Activated CD4-positive, alpha-beta T cell treated with anti-CD3 and anti-CD28 coated beads, Interleukin-2, Interleukin-4, amounts not matched to agents 100 ng/mL and 50 ng/mL, durations not matched to agents 16 hours and 8 hours (primary cell): Measurements from ENCODE around the gene EPSTI1.
A peak's percentile ranks its signal among the peaks of the same experiment; 100 is the strongest.
"Not testable (repeated sequence)": the region's sequence is repeated elsewhere in the genome, so short reads cannot be mapped to it uniquely, and the experiment has no call there.

Experiments
- DNase-seq: peaks from one replicate; pipeline ENCODE4 v3.0.0-alpha.2; 2020; ENCODE audit warnings: low spot score

Gene EPSTI1

DNA sequence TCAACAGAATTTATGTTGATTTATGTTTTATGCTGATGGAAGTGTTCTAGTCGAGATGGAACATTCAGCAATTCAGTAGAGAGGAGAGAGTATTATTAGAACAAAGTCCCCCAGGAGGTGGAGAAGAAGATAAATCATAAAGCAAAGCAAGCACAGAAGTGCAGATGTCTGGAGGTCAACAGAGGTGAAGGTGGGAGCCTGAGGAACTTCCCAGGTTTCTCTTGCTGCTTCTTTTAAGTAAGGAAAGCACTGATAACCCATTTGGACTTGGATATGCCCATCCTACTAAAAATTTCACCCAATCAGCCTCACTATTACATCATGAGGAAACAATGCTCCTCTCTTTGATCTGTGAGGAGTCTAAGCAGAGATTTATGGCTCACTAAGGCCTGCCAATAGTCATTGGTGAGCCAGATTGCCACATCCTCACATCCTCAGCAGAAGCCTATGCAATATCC lies 98.8 kb downstream of the EPSTI1 start:
- no peak for DNase-seq

DNA sequence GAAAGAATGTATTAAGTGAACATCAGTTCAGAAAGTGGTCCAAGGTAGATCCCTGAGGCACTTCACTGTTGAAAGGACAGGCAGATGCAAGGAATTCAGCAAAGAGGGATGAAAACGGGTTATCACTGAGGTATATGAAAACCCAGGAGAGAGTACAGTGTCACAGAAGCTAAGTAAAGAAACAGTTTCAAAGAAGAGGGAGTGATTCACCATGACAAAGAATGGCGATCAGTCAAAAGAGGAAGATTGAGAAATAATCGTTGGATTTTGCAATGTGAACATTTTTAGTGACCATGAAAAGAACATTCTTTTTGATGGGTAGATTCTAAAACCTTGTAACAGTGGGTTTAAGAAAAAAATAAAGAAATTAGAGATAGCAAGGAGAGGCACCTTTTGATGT lies 99.3 kb downstream of the EPSTI1 start:
- DNase-seq = no peak

DNA sequence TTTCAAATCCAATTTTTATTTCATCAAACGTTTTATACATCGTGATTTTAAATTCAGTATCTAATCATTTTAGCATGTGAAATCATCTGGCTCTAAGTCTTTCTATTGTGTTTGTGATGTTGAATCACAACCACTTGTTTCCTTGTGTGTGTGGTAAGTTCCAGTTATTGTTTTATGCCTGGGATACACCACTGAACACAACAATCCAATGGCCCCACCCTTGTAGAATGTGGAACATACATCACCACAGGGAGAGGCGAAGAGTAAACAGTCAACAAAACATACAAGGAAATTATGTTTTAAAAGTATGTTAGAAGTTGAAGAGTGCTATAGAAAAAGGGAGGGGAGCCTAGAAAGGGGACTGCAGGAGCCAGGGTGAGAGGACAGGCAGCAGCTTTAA lies 100.5 kb downstream of the EPSTI1 start:
- DNase-seq = no peak

DNA sequence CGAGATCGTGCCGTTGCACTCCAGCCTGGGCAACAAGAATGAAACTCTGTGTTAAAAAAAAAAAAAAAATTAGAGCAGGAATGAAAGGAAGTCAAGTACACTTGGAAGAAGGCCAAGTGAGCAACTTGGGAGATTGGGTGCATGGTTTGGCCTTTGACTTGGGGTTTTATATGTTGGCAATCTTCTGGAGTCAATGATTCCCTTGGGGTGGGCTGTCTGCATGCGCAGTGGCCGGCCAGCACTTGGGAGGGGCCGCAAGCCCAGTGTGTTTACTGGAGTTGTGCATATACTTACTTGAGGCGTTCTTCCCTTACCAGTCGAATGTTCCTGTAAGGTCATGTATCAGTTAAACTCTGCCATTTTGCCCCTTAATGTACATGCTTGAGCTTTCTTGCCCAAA lies 106.7 kb downstream of the EPSTI1 start:
- DNase-seq = no peak

DNA sequence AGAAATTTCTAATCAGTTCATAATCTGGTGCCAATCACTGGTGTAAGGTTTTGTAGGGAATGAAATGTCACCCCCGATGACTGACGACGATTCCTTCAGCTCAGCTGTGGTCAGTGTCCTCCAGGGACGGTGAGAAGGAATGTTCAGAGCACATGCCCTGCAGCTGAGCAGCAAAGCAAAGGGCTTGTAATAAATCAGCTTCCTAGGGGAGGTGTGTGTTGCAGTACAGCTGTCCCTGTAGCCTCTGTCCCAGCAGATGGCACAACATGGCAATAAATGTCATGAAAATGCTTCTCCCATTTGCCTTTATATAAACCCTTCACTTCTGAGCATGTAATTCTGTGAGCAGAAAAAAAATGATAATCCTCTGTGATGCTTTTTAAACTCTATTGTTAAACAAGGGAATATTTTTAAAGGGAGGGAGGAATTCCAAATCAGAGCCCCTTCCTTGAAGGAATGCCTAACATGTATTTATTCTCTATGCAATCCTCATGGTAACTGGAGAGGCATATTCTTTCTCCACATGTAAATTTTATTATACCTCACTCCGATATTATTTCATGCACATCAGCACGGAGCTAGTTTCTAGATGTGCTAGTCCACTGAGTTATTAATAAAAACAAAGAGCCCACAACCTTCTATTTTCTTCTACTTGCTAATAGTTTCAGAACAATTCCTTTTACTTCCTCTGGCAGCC lies 108.1 kb downstream of the EPSTI1 start:
- DNase-seq = no peak

DNA sequence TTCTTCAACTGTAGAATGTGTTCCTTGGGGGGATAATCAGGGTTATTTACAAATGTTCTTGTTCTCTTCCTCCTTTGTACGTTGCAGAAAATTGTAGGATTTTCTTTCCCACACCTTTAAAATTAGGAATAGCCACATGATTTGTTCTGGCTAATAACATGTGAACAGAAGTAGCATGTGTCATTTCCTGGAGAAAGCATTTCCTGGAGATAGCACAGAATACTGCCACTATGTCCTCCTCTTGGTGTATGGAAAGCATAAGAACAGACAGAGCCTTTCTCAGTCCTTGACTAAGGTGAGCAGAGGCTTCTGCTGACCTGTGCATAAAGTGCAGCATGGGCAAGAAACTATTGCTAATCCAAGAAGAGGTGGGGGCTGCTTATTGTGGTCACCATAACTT lies 108.9 kb downstream of the EPSTI1 start:
- DNase-seq = no peak

DNA sequence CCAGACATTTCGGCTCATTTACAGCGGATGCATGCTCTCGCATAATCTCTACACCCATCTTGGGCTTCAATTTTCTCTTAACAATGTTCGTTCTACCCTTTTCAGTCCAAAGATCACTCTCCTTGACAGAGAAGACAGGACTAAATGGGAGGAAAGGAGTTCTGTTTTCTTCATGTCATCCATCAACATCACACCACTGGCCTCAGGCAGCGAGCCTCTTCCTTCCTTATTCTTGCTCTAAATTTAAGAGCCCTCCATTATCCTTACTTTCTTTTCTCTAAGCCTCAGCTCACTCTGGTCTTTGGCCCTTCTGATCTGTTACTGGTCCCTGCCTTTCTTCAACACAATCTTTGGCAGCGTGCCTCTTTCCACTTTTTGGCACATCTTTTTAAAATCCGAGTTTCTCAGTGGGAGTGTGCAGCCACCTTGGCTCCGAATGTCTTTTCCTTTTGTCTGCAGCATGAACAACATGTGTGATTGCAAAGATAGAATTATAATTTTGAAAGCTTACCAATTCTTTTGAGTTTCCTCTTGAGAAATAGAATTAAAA lies 111.9 kb downstream of the EPSTI1 start:
- no peak for DNase-seq

DNA sequence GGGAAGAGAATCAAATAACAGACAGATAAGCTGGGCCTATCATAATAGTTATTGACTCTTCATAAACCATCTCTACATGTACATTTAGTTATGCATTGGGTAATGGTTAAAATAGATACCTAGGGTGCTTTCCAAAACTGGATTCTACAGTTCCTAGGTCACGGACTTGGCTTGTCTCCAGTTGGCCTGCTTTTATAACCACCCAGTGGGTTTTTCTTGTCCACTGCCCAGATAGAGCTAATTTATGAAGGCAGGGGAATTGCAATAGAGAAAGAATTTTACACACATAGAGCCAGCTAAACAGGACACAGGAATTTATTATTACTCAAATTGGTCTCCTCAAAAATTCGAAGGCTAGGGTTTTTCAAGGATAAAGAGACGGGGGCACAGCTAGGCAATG lies 113.3 kb downstream of the EPSTI1 start:
- DNase-seq = no peak

DNA sequence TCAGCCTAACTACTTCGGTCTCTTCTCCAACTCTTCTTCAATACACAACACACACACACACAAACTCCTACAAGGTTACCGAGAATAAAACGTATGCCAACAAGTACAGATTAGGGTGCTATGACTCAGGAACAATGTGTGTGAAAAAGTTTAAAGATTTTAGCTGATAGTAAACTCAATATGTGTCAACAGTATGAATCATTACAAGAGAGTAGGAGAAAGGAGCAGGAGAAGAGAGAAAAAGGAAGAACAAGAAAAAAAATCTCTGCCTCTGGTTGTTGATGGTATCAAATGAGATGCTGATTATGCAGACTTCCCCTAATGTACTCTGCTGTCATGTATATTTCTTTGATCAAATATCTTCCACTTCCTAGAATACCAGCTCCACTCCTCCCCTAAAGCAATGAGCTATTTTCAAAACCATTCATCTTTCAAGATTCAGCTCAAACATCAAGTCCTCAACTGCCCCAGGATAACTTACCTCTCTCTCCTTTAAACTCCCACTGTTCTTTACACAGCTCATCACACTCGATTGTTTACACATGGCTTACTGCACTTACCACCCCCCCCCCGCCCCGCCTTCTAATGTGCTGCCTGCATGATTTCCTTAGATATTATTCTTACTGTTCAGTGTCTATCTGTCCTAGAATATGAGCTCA lies 115.0 kb downstream of the EPSTI1 start:
- DNase-seq = peak; percentile 39

DNA sequence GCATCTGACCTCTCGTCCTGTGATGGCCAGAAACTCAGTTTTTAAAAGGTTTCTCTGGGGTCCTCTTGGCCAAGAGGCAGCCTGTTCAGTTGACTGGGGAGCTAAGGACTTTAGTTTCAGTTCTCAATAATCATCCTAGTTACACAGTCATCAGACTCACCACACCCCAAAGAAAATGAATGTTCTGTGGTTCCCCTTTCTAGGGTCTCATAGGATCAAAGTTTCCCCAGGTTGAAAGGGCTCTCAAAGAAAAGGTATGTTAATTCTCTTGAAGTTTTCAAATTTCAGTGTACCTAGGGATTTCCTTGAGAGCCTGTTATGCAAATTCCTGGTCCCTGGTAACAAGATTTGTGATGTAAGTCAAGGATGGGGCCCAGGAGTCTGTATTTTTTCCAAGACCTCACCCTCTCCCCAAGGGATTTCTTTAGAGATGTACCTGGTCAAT lies 115.7 kb downstream of the EPSTI1 start:
- peak; percentile 17 for DNase-seq

DNA sequence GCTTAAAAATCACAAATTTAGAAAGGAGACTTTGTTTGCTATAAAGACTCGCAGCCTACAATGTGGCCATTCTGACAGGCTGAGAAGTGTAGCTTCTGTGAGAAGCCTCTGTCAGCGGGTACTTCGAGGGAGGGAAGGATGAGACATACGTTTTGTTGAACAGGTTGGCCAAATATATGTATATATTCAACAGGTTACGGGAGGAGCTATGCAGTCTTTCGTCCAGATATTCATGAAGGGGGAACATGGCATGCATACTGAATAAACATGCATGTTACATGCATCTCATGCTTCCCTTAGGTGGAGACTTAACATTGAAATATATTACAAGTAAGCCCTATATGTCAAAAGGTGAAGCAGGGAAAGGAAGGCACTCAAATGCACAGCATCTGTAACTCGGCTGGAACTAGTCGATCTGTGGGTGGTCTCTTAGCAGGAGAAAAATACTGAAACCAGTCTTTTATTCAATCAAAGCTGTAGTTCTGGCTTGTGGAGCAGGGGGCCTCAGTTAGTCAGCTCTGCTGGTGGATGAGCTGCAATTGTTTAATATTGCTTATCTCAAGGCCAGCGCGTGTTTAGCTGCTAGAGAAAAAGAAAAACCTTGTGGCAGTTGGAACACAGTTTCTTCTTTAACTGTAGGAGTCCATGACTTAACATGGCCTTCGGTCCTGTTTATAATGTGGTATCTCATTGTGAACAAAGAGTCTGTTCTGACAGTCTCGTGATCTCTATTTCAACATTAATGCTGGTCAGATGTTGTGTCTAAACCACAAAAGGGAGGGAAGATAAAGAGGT lies 116.4 kb downstream of the EPSTI1 start:
- no peak for DNase-seq

DNA sequence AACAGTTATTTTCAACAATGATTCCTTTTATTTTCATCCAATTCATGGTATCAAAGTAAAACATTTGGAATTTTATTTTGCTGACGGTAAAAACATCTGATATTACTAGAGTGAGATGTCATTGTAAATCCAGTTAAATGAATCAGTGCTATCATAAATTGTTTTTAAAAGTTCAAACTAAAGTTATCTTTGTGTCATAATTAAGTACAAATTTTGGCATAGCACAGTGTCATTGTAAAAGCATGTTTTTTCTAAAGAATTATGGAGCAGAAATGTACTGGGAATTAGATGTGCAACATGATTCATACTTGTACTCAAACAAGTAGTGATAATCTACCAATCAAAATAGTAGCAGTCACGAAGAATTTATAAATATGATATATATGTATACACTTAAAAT lies 117.8 kb downstream of the EPSTI1 start:
- DNase-seq = no peak

DNA sequence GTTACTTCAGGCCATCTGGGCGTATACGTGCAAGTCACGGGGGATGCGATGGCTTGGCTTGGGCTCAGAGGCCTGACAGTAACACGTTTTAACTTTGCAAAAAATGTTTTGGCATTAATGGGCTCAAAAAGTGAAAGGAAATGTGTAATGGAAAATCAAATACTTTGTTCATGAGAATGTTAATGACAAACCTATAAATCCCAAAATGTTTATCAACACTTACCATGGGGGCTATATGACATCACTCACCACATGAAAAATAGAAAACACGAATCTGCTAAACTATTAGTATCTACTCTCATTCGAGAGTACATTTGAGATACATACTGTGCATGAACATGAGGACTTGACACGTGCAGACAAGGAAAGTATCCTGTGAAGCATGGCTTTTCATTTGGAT lies 119.0 kb downstream of the EPSTI1 start:
- DNase-seq = no peak

DNA sequence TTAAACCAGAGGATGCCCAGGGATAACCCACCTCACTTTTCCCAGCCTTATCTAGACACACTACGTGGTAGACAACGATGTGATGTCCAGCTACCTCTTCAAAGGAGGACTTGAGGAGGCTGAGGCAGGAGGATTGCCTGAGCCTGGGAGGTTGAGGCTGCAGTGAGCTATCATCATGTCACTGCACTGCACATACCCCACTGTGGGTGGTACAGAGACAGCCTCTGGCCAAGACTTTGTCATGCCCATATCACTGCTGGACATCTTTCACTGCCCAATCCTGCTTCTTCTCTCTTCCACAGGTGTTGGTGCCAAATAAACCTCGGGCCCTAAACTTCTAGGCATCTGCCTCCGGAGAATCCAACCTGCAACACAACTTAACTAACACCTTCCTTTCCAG lies 124.8 kb downstream of the EPSTI1 start:
- DNase-seq = no peak

DNA sequence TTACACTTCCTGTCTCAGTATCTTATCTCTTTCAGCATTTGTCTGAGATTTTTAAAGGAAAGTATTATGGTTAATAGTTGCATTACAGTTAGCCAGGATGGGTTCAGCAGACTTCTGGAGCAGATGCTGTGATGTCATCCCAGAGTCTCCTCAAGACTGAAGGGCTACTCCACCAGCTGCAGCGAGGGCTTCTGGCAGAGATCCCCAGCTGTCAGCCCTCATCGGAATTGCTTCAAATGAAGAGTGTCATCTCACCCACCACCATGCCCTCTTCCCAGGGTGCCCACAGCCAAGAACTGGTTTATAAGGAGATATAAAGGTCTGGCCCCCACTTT lies 126.3 kb downstream of the EPSTI1 start:
- no peak for DNase-seq

DNA sequence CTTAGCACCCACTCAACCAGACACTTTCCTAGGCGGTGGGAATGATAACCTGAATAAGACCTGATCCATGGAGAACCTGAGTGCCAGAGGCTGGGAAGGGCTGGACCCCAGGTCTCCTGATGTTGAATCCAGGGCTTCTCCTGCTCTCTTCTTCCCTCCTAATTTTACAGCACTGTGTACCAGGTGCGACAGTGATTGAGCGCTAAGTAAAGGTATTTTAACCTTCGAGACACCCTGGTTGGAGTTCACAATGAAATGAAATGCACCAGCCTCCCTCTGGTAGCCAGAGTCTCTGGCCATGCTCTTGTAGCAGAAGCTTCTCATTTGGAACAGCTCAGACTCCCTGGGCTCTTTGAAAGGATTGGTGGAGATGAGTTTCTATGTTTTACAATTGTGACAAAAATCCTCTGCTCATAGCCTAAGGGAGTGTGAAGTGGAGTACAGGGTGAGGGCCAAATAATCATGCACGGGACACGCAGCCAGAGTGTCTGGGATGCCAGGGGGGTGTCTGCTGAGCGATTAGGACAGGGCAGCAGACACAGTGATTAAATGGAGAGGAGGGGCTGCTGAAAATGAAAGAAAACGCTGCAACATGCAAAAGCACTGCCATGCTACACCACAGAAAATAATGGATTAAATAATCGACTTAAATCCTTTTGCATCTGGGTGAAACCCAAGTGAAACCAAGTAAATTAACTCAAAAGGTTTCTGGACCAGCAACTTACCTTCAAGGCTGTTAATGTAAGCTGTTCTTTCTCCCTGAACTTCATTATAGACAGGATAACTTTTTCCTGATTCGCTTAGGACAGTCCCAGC lies 126.9 kb downstream of the EPSTI1 start:
- DNase-seq = no peak

DNA sequence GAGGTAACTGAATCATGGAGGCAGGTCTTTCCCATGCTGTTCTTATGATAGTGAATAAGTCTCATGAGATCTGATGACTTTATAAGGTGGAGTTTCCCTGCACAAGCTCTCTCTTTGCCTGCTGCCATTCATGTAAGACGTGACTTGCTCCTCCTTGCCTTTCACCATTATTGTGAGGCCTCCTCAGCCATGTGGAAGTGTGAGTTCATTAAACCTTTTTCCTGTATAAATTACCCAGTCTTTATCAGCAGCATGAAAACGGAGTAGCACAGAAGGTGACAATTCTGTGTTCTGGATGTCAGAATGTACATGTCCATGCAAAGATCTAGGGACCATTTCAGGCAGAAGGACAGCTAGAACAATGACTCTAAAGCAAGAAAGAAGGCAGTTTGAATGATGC lies 129.7 kb downstream of the EPSTI1 start:
- DNase-seq = not testable (repeated sequence)

DNA sequence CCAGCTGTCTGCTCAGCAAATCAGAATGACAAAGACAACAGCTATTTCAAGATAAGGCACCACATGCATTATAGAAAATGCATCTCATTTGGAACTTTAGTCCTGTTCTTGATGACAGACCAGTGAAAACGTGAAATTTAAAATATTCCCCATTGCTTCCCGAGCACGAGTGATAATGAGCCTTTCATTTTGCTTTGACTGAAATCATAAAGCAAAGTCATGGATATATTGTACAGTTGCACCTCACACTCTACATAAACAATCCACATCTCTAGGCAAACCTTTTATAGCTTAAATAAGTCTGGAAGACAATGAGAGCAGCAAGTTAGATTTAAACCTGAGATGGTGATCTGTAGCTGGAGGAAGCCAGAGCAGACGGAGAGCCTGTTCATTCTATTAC lies 131.6 kb downstream of the EPSTI1 start:
- no peak for DNase-seq

DNA sequence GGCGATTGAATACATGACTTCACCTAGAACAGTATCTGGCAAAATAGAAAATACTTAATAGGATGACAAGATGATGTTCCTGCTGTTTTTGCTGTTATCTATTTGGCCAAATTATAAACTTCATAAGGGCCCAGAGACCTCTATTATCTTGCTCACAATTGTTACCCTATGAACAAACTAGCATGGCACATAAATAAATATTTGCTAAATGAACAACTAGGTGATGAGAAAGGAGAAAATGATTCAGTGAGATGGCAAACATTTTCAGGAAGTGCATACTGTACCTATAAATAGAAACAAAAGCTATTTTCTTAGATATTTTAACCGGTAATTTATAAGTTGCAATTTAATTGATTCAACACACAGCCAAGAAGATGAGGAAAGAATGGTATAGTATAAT lies 132.3 kb downstream of the EPSTI1 start:
- no peak for DNase-seq

DNA sequence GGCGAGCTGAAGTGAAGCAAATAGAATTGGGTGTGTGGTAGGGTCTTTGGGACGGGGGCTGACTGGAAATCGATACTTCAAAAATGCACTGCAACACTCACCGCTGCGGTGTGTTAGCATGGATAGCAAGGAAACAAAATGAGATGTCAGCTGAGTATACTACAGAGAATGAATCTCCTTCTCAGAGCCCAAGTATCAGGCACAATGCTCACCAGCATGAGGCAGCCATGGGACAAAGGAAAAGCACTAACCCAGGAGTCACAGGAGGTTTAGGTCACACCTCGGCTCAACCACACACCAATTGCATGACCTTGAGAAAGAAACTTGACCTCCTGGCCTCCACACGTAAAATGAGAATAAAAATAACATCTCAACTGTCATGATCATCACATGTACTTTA lies 136.6 kb downstream of the EPSTI1 start:
- no peak for DNase-seq

DNA sequence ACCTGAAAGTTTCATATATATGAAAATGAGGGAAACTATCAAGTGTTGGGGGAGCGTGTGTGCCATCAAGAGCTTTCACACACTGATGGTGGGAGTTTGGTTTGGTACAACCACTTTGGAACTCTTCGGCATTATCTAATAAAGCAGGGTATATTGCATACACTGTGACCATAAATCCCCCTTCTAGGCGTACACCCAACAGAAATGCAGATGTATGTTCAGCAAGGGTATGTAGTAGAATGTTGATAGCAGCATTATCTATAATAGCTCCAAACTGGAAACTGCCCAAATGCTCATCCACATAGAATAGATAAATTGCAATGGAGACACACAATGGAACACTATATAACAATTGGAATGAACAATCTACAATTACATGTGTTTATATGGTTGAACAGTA lies 139.9 kb downstream of the EPSTI1 start:
- DNase-seq = no peak

DNA sequence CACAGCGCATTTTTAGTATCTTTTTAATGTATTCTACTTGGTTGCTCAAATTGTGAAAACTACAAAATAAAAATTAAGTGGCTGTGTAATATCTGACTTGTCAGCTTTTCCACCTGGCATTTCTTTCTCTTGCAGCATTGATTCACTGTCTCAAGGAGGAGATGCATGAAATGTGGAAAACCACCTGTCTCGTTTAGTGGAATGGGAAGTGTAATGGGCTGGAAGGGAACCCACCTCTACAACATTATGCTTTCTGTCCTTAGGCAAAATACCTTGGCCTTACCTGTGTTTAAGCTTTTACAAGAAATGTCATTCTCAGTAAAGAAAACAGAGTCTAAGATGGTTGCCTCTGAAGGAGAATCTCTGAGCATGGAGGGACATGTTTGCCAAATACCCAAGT lies 142.8 kb downstream of the EPSTI1 start:
- DNase-seq = no peak
